H1 (cell line): ENCODE measurements around the gene PSMA5. TPM values are rescaled to one million over a fixed set of nuclear protein-coding genes. Genes with fewer than 3 reads are reported as not detected.

Experiments
- CTCF ChIA-PET: fragments of 300-600 bp; sonication (Branson Sonifier 250); formaldehyde crosslinking; loops from one replicate; lab custom pipeline; 2021; ENCODE audit not compliant: partially characterized antibody; lab: Charles Lee
- POLR2A ChIA-PET: fragments of 300-600 bp; sonication (Branson Sonifier 250); formaldehyde crosslinking; loops from one replicate; lab custom pipeline; 2021; ENCODE audit warnings: inconsistent platforms; ENCODE audit not compliant: partially characterized antibody; lab: Charles Lee
- DNase-seq, 2 experiments: peaks; one replicate each; pipeline versions ENCODE4 v3.0.0 to v3.0.0-alpha.2; 2010 to 2022; ENCODE audit warnings: low spot score in 2 of 2, low read depth in 1 of 2, mixed read lengths in 1 of 2
- FAIRE-seq: peaks from 2 replicates; lab custom pipeline; 2011; peaks lifted over from hg19 to GRCh38; lab: Jason Lieb, UNC
- H2AFZ ChIP-seq: 2 replicates; pipeline ENCODE4 v1.8.1; 2012; ENCODE audit warnings: low read length, inconsistent platforms
- H2AK5ac ChIP-seq: 2 replicates; pipeline ENCODE4 v1.6.1; 2013; ENCODE audit warnings: low read depth, low read length
- H2BK120ac ChIP-seq: replicated peaks from 2 replicates; pipeline ENCODE3; 2013; ENCODE audit warnings: low read depth, low read length, inconsistent platforms
- H2BK12ac ChIP-seq: 2 replicates; pipeline ENCODE4 v1.6.1; 2013; ENCODE audit warnings: low read depth, low read length
- H2BK15ac ChIP-seq: 2 replicates; pipeline ENCODE4 v1.6.1; 2013; ENCODE audit warnings: low read length
- H2BK20ac ChIP-seq: 2 replicates; pipeline ENCODE4 v1.6.1; 2013; ENCODE audit warnings: low read length
- H2BK5ac ChIP-seq: 2 replicates; pipeline ENCODE4 v1.6.1; 2013; ENCODE audit warnings: low read depth, low read length
- H3K14ac ChIP-seq: 2 replicates; pipeline ENCODE4 v1.6.1; 2013; ENCODE audit warnings: inconsistent platforms; ENCODE audit not compliant: insufficient read length
- H3K18ac ChIP-seq: 2 replicates; pipeline ENCODE4 v1.6.1; 2013; ENCODE audit warnings: low read length; ENCODE audit errors: extremely low read depth
- H3K23ac ChIP-seq: 2 replicates; pipeline ENCODE4 v1.6.1; 2013; ENCODE audit warnings: inconsistent platforms; ENCODE audit not compliant: insufficient read length
- H3K23me2 ChIP-seq: 2 replicates; pipeline ENCODE4 v1.6.1; 2013; ENCODE audit warnings: low read depth, low read length
- H3K27ac ChIP-seq: 2 replicates; pipeline ENCODE4 v1.6.1; 2011; ENCODE audit warnings: low read depth, low read length, inconsistent platforms
- H3K27me3 ChIP-seq, 4 experiments: replicated peaks in 1 of 4; 1 replicate in 1 of 4; 2 replicates in 3 of 4; pipeline versions ENCODE4 v1.6.1 to v1.8.1; 2011 to 2013; ENCODE audit warnings: low read length in 3 of 4, mild to moderate bottlenecking in 3 of 4, inconsistent platforms in 2 of 4, mixed read lengths in 2 of 4, moderate library complexity in 1 of 4; ENCODE audit not compliant: control insufficient read depth in 3 of 4, insufficient read depth in 3 of 4; ENCODE audit errors: extremely low read depth in 1 of 4
- H3K36me3 ChIP-seq, 4 experiments: 2 replicates each; pipeline versions ENCODE4 v1.6.1 to v1.8.1; 2011 to 2013; ENCODE audit warnings: mild to moderate bottlenecking in 4 of 4, low read length in 3 of 4, moderate library complexity in 2 of 4, control low read depth in 1 of 4, inconsistent platforms in 1 of 4; ENCODE audit not compliant: insufficient read depth in 4 of 4, control insufficient read depth in 2 of 4
- H3K4ac ChIP-seq: replicated peaks from 2 replicates; pipeline ENCODE3; 2013; ENCODE audit warnings: low read length, low read depth, mixed read lengths, inconsistent platforms; ENCODE audit not compliant: insufficient read length
- H3K4me1 ChIP-seq, 4 experiments: replicated peaks in 1 of 4; 1 replicate in 1 of 4; 2 replicates in 3 of 4; pipeline versions ENCODE4 v1.6.1 to v1.8.1; 2011 to 2013; ENCODE audit warnings: low read length in 3 of 4, inconsistent platforms in 2 of 4, mixed read lengths in 1 of 4; ENCODE audit not compliant: insufficient read depth in 4 of 4, control insufficient read depth in 3 of 4
- H3K4me2 ChIP-seq, 2 experiments: 2 replicates each; pipeline versions ENCODE4 v1.6.1 to v1.8.1; 2011 to 2013; ENCODE audit warnings: low read depth in 2 of 2, low read length in 2 of 2, control low read depth in 1 of 2, inconsistent platforms in 1 of 2, mild to moderate bottlenecking in 1 of 2; ENCODE audit not compliant: insufficient read depth in 1 of 2
- H3K4me3 ChIP-seq, 4 experiments: fragments of 200-600, 300-600 bp in 1 of 4; sonication (generic), shearing (Covaris generic), sonication (Bioruptor Twin) in 1 of 4; 2 replicates each; pipeline versions ENCODE4 v1.5.1 to v1.8.1; 2011 to 2016; ENCODE audit warnings: low read length in 4 of 4, low read depth in 3 of 4, control low read depth in 2 of 4, inconsistent platforms in 2 of 4, mild to moderate bottlenecking in 2 of 4, mixed read lengths in 1 of 4, moderate library complexity in 1 of 4; ENCODE audit not compliant: insufficient read depth in 2 of 4; ENCODE audit errors: extremely low read depth in 1 of 4
- H3K56ac ChIP-seq: replicated peaks from 2 replicates; pipeline ENCODE3; 2013; ENCODE audit warnings: low read depth, mild to moderate bottlenecking, mixed read lengths, low read length, inconsistent platforms; ENCODE audit not compliant: insufficient read length
- H3K79me1 ChIP-seq: 2 replicates; pipeline ENCODE4 v1.6.1; 2013; ENCODE audit warnings: low read depth, low read length, control low read depth
- H3K79me2 ChIP-seq, 2 experiments: 2 replicates each; pipeline versions ENCODE4 v1.6.1 to v1.8.1; 2012 to 2013; ENCODE audit warnings: low read length in 2 of 2, mild to moderate bottlenecking in 2 of 2, inconsistent platforms in 1 of 2; ENCODE audit not compliant: insufficient read depth in 2 of 2, control insufficient read depth in 1 of 2
- H3K9ac ChIP-seq, 4 experiments: replicated peaks in 1 of 4; 1 replicate in 1 of 4; 2 replicates in 3 of 4; pipeline versions ENCODE4 v1.6.1 to v1.8.1; 2011 to 2013; ENCODE audit warnings: low read depth in 3 of 4, low read length in 3 of 4, control low read depth in 2 of 4, mild to moderate bottlenecking in 2 of 4, moderate library complexity in 2 of 4, inconsistent platforms in 1 of 4; ENCODE audit errors: extremely low read depth in 1 of 4
- H3K9me3 ChIP-seq, 2 experiments: 2 replicates each; pipeline versions ENCODE4 v1.6.1 to v1.8.1; 2012 to 2013; ENCODE audit warnings: mild to moderate bottlenecking in 2 of 2, moderate library complexity in 2 of 2, control low read depth in 1 of 2, inconsistent platforms in 1 of 2, low read depth in 1 of 2, low read length in 1 of 2, mixed read lengths in 1 of 2; ENCODE audit not compliant: insufficient read depth in 2 of 2
- H4K20me1 ChIP-seq, 2 experiments: replicated peaks in 1 of 2; 2 replicates each; pipeline versions ENCODE3 to v1.8.1; 2011 to 2013; ENCODE audit warnings: inconsistent platforms in 2 of 2, low read length in 2 of 2, mild to moderate bottlenecking in 1 of 2; ENCODE audit not compliant: insufficient read depth in 2 of 2, control insufficient read depth in 1 of 2
- H4K5ac ChIP-seq: 2 replicates; pipeline ENCODE4 v1.6.1; 2013; ENCODE audit warnings: low read length, low read depth, mixed read lengths, inconsistent platforms; ENCODE audit not compliant: insufficient read length
- H4K8ac ChIP-seq: 2 replicates; pipeline ENCODE4 v1.8.0; 2013; ENCODE audit warnings: mild to moderate bottlenecking, moderate library complexity, low read length, inconsistent platforms; ENCODE audit not compliant: insufficient read depth; ENCODE audit errors: extremely low read depth
- H4K91ac ChIP-seq: replicated peaks from 2 replicates; pipeline ENCODE3; 2013; ENCODE audit warnings: low read length, mixed read lengths, inconsistent platforms; ENCODE audit not compliant: insufficient read length
- ATF3 ChIP-seq: IDR thresholded peaks from 2 replicates; pipeline ENCODE4 v1.6.1; 2011; ENCODE audit warnings: low read depth, mild to moderate bottlenecking, low read length; ENCODE audit not compliant: insufficient read depth
- CBX5 ChIP-seq: fragments of 300-800, 300-1000 bp; sonication (generic); IDR thresholded peaks from 2 replicates; pipeline ENCODE4 v1.7.1; 2016; ENCODE audit warnings: antibody characterized with exemption, low read length, low read depth
- CHD1 ChIP-seq: IDR thresholded peaks from 2 replicates; pipeline ENCODE4 v1.6.1; 2012; ENCODE audit warnings: low read depth, low read length, improper control_type of control experiment
- KDM1A ChIP-seq: fragments of 200-600, 300-600 bp; sonication (generic); IDR thresholded peaks from 2 replicates; pipeline ENCODE4 v1.7.1; 2016; ENCODE audit warnings: mild to moderate bottlenecking, low read length, borderline replicate concordance
- MAX ChIP-seq: IDR thresholded peaks from 2 replicates; pipeline ENCODE4 v1.6.1; 2012; ENCODE audit warnings: inconsistent platforms
- POLR2AphosphoS5 ChIP-seq: IDR thresholded peaks from 2 replicates; pipeline ENCODE4 v1.6.1; 2011; ENCODE audit warnings: low read depth, low read length
- RAD21 ChIP-seq, 2 experiments: IDR thresholded peaks in 1 of 2; conservative IDR thresholded peaks in 1 of 2; 2 replicates each; pipeline ENCODE4 v1.6.1; 2011; ENCODE audit warnings: low read depth in 2 of 2, low read length in 2 of 2, improper control_type of control experiment in 1 of 2, inconsistent platforms in 1 of 2, mild to moderate bottlenecking in 1 of 2, moderate library complexity in 1 of 2
- RBBP5 ChIP-seq: IDR thresholded peaks from 2 replicates; pipeline ENCODE4 v1.7.1; 2012; ENCODE audit warnings: low read depth, mild to moderate bottlenecking, inconsistent platforms, low read length, moderate library complexity, borderline replicate concordance
- SAP30 ChIP-seq: fragments of 300-600 bp; sonication (generic); IDR thresholded peaks from 2 replicates; pipeline ENCODE4 v1.7.1; 2012; ENCODE audit warnings: low read length, moderate library complexity, mild to moderate bottlenecking, inconsistent platforms; ENCODE audit not compliant: insufficient read depth, insufficient replicate concordance
- YY1 ChIP-seq: IDR thresholded peaks from 2 replicates; pipeline ENCODE4 v1.6.1; 2011; ENCODE audit warnings: low read depth, mild to moderate bottlenecking, low read length
- WGBS, 2 experiments: shearing (Covaris generic) in 1 of 2; methylation state at CpG; one replicate each; pipeline versions ENCODE4 v1.1.6 to v1.1.7; 2013 to 2015; ENCODE audit warnings: low lambda C conversion rate in 2 of 2, mixed read lengths in 2 of 2, inconsistent platforms in 1 of 2, low coverage in 1 of 2, missing lambda C conversion rate in 1 of 2; ENCODE audit not compliant: insufficient replicate concordance in 2 of 2, insufficient coverage in 1 of 2, insufficient read length in 1 of 2; ENCODE audit errors: extremely low coverage in 1 of 2, missing lambda C conversion rate in 1 of 2; 5-methylcytosine and 5-hydroxymethylcytosine counted together
- polyA plus RNA-seq, 7 experiments: library from polyadenylated mRNA; depleted of rRNA in 3 of 7; stranded (reverse) in 5 of 7; unstranded in 2 of 7; fragments of >200 nt in 5 of 7; fragments of 200-250 nt in 2 of 7; gene quantifications; 1 replicate in 5 of 7; 2 replicates in 1 of 7; 4 replicates in 1 of 7; pipeline versions ENCODE4 v1.2.1 to v1.2.3, GENCODE V29; 2011 to 2013; ENCODE audit warnings: missing spikeins in 2 of 7, mixed read lengths in 2 of 7
- total RNA-seq: library from RNA; stranded (reverse); fragmentation: NEBNext Ultra II Directional; extraction: Animal tissue kit (Norgen Biotek cat#: 25700); gene quantifications from 2 replicates; pipeline ENCODE4 v1.2.1, GENCODE V29; 2021

The PSMA5 gene
- total and polyA plus RNA-seq, 2 of the 8 experiments (the other 6 are each of a cell fraction or from before 2014, with no cell fraction given), result 140 to 166 TPM

- Histone ChIP-seq H2BK120ac (no peak overlapping the region), H2AFZ (no peak overlapping the region), H3K23me2 (peaks cover 4% of the 10 kb centered on the region; the same call in 1 of the 2 replicates), H2BK20ac (no peak overlapping the region), H4K20me1 (peaks cover 0 to 10% of the 10 kb centered on the region in 2 experiments), H3K9me3 (no peaks in the 10 kb centered on the region), H4K5ac (no peak overlapping the region), H3K9ac (no peak overlapping the region), H3K56ac (no peak overlapping the region), H3K4me2 (no peak overlapping the region), H3K27me3 (no peaks in the 10 kb centered on the region), H3K23ac (no peak overlapping the region), H3K4ac (no peak overlapping the region), H3K14ac (no peak overlapping the region), H2BK12ac (no peak overlapping the region), H3K4me3 (no peak overlapping the region), H2AK5ac (no peak overlapping the region), H3K36me3 (no peaks in the 10 kb centered on the region), H2BK5ac (no peak overlapping the region), H4K91ac (no peak overlapping the region), H3K79me2 (peaks cover 2 to 88% of the 10 kb centered on the region in 2 experiments), H3K4me1 (peaks cover 0 to 6% (median 4%) of the 10 kb centered on the region in 4 experiments; a peak in 6 of 7 replicates), H3K18ac (no peak overlapping the region), H4K8ac (no peak overlapping the region), H2BK15ac (no peak overlapping the region), H3K27ac (no peak overlapping the region), H3K79me1 (0 out of 2 replicates have a peak, but pooled peaks cover 5% of the 10 kb centered on the region)
- FAIRE-seq (no peak), DNase-seq (no peak)
- CTCF ChIA-PET, result interaction anchor here (0.8 to 1.5 kb wide), 3 partner anchors 10 to 110 kb away, joined by 3 to 5 read pairs (median 4); partner anchors contain the start of gene PSRC1
- POLR2A ChIA-PET, result interaction anchor here (0.8 to 1.0 kb wide), 2 partner anchors 18 to 117 kb away, joined by 3 read pairs; no protein-coding TSS in a partner anchor
- 79% methylated on average over 10 of the region's 10 CpGs; no CpG with 5 or more reads in 1 of the 2 experiments for WGBS, 2 experiments
- TF ChIP-seq KDM1A (no peak), CBX5 (no peak), RAD21 (IDR thresholded peaks at IDR 0.05 in 1 of 2, conservative IDR thresholded peaks at IDR 0.05 in 1 of 2; ENCODE audit: low read depth in 2 of 2, low read length in 2 of 2) (no peak), SAP30 (no peak), MAX (no peak), POLR2AphosphoS5 (no peak), ATF3 (no peak), YY1 (no peak), RBBP5 (no peak), CHD1 (no peak)
Measured at GRCh38 chr1:109392788-109393616, 33.2 kb downstream of the PSMA5 start.
